Uterus (tissue), 2 donors: Measurements from ENCODE around the gene COPS8.

Experiments
- POLR2A ChIP-seq, 2 donors: fragments of 450-650 bp; IDR thresholded peaks; one replicate each; pipeline ENCODE4 v1.6.1; 2016; ENCODE audit warnings: antibody characterized with exemption in 2 of 2, mild to moderate bottlenecking in 1 of 2, moderate library complexity in 1 of 2
- TF ChIP-seq, protein P1 (sequence below), 4 experiments: fragments of 200-600 bp in 2 of 4; fragments of 450-650 bp in 2 of 4; sonication (generic) in 2 of 4; IDR thresholded peaks; one replicate each; pipeline ENCODE4 v1.5.1; 2016 to 2019; ENCODE audit warnings: antibody characterized with exemption in 4 of 4, mild to moderate bottlenecking in 2 of 4, moderate library complexity in 1 of 4

DNA sequence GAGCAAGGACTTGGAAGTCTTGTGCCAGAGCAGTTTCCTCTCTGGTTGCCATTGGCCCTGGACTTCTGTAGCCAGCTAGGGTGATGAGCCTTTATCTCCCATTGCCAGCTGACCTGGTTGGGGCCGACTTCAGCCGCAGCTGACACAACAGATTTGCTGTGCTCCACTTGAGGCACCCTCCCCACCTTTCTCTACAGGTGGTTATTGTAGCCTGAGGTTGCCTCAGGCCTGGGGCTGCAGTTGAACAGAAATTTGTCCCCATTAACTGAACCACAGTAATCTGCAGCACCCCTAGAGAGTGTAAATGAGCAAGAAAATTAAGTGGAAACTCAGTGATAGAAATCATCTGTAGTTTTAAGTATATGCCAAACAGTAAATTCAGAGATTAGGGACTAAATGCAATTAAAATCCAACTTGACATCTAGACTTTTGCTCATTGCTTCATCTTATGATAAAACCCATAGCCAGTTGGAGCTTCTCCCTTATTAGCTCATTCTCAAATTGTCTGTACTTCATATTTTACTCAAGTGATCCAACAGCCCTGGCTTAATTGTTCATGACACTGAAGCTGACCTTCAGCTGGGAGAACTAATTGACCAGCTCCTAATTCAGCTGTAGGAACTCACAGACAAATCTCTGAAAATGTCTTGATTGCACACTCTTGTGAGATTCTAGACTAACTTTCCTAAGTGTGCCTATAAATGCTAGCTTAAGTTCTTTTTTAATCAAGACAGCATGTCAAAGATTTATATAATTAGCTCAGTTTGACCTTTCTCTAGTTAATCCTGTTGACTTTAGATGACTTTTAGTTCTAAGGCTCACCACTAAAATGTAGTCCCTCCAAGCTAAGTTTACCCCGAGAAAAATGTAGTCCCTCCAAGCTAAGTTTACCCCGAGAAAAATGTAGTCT is 48.9 kb downstream of the COPS8 start:
- TF ChIP-seq, protein P1, sequence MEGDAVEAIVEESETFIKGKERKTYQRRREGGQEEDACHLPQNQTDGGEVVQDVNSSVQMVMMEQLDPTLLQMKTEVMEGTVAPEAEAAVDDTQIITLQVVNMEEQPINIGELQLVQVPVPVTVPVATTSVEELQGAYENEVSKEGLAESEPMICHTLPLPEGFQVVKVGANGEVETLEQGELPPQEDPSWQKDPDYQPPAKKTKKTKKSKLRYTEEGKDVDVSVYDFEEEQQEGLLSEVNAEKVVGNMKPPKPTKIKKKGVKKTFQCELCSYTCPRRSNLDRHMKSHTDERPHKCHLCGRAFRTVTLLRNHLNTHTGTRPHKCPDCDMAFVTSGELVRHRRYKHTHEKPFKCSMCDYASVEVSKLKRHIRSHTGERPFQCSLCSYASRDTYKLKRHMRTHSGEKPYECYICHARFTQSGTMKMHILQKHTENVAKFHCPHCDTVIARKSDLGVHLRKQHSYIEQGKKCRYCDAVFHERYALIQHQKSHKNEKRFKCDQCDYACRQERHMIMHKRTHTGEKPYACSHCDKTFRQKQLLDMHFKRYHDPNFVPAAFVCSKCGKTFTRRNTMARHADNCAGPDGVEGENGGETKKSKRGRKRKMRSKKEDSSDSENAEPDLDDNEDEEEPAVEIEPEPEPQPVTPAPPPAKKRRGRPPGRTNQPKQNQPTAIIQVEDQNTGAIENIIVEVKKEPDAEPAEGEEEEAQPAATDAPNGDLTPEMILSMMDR (IDR thresholded peaks at IDR 0.05), result no peak
- no peak for TF ChIP-seq POLR2A (IDR thresholded peaks at IDR 0.05)
